Measurements from ENCODE around the gene ST3GAL3.

Gene ST3GAL3

GRCh38 chr1:43882763-43883162, 175.4 kb downstream of the ST3GAL3 start:
- no peak for DNase-seq

GRCh38 chr1:43883321-43883720, 176.0 kb downstream of the ST3GAL3 start:
- DNase-seq: no peak

GRCh38 chr1:43885279-43885801, 178.0 kb downstream of the ST3GAL3 start:
- no peak for DNase-seq

GRCh38 chr1:43887748-43888147, 180.4 kb downstream of the ST3GAL3 start:
- no peak for DNase-seq

- DNase-seq: no peak
Measured at GRCh38 chr1:43890815-43891214, 183.5 kb downstream of the ST3GAL3 start.

GRCh38 chr1:43893006-43893405, 185.7 kb downstream of the ST3GAL3 start:
- DNase-seq: no peak

- no peak for DNase-seq
Measured at GRCh38 chr1:43898981-43899380, 191.6 kb downstream of the ST3GAL3 start.

- DNase-seq: no peak
Measured at GRCh38 chr1:43900386-43900785, 193.1 kb downstream of the ST3GAL3 start.

GRCh38 chr1:43901196-43901961, 194.0 kb downstream of the ST3GAL3 start:
- no peak for DNase-seq

- DNase-seq: no peak
Measured at GRCh38 chr1:43902058-43902831, 194.9 kb downstream of the ST3GAL3 start.

- DNase-seq: no peak
Measured at GRCh38 chr1:43904660-43905551, 197.6 kb downstream of the ST3GAL3 start.

GRCh38 chr1:43908226-43908625, 200.9 kb downstream of the ST3GAL3 start:
- DNase-seq: no peak

- DNase-seq: no peak
Measured at GRCh38 chr1:43908858-43909257, 201.5 kb downstream of the ST3GAL3 start.

GRCh38 chr1:43910343-43910742, 203.0 kb downstream of the ST3GAL3 start:
- DNase-seq: no peak

GRCh38 chr1:43912607-43913006, 205.3 kb downstream of the ST3GAL3 start:
- DNase-seq: no peak

- no peak for DNase-seq
Measured at GRCh38 chr1:43913051-43913501, 205.7 kb downstream of the ST3GAL3 start.

- DNase-seq: no peak
Measured at GRCh38 chr1:43913666-43914360, 206.5 kb downstream of the ST3GAL3 start.

GRCh38 chr1:43914576-43915525, 207.5 kb downstream of the ST3GAL3 start:
- no peak for DNase-seq

GRCh38 chr1:43919906-43920305, 212.6 kb downstream of the ST3GAL3 start:
- DNase-seq: no peak

- no peak for DNase-seq
Measured at GRCh38 chr1:43921022-43921421, 213.7 kb downstream of the ST3GAL3 start.

GRCh38 chr1:43924516-43924915, 217.2 kb downstream of the ST3GAL3 start:
- no peak for DNase-seq

Measured in inflammatory macrophage treated with lipopolysaccharide for 4 hours (primary cell).